NT2/D1 (cell line): ENCODE data around the gene CNKSR3.

Experiments
- SUZ12 ChIP-seq: IDR thresholded peaks from 2 replicates; pipeline ENCODE4 v1.6.1; 2011; ENCODE audit not compliant: insufficient read length, insufficient read depth; ENCODE audit errors: extremely low read depth
- YY1 ChIP-seq: IDR thresholded peaks from 2 replicates; pipeline ENCODE4 v1.6.1; 2011; ENCODE audit not compliant: insufficient read length, insufficient read depth
- ZNF274 ChIP-seq: IDR thresholded peaks from 2 replicates; pipeline ENCODE4 v1.6.1; 2011; ENCODE audit warnings: mild to moderate bottlenecking, low read depth, low read length

DNA sequence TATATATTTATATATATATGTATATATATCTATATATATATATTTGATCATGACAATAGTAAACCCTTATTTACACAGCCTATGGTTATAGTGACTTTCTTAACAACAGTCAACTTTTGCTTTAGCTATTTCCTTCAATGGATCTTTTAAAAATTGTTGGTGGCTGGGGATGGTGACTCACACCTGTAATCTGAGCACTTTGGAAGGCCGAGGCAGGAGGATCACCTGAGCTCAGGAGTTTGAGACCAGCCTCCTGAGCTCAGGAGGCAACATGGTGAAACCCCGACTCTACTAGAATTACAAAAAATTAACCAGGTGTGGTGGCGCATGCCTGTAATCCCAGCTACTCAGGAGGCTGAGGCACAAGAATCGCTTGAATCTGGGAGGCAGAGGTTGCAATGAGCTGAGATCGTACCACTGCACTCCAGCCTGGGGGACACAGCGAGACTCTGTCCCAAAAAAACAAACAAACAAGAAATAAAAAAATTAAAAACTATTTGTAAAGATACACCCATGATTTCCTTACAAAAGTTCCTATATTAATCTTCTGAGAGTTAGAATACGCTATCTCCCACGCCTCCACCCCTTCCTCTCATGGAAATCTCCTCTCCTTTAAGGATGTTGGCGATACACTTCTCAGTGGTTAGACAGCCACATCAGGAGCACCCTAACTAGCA is 29.2 kb upstream of the CNKSR3 start:
- no peak for TF ChIP-seq YY1
- TF ChIP-seq ZNF274, result no peak
- TF ChIP-seq SUZ12, result no peak
